Effector memory CD8-positive, alpha-beta T cell (primary cell): ENCODE measurements around the gene NRBF2.
"Not testable (repeated sequence)": the region's sequence is repeated elsewhere in the genome, so short reads cannot be mapped to it uniquely, and the experiment has no call there.

Source experiments
- ATAC-seq: fragments of 150-1000 bp; cut with Tn5 transposase; replicated peaks from 2 replicates; pipeline ENCODE4 v1.10.0; 2021; ENCODE audit warnings: mild to moderate bottlenecking, moderate library complexity
- DNase-seq, 3 experiments: peaks; one replicate each; pipeline ENCODE4 v3.0.0; 2021
- H3K27ac Mint-ChIP-seq, 2 donors: one replicate each; pipeline ENCODE4 v1.8.0; 2022; ENCODE audit warnings: mild to moderate bottlenecking in 2 of 2, mixed read lengths in 2 of 2, moderate library complexity in 2 of 2
- H3K27me3 Mint-ChIP-seq, 2 donors: one replicate each; pipeline ENCODE4 v1.8.0; 2022; ENCODE audit warnings: mixed read lengths in 2 of 2
- H3K36me3 Mint-ChIP-seq: one replicate; pipeline ENCODE4 v1.8.0; 2022; ENCODE audit warnings: mild to moderate bottlenecking, moderate library complexity, mixed read lengths; ENCODE audit not compliant: insufficient read depth
- H3K4me1 Mint-ChIP-seq, 2 donors: one replicate each; pipeline ENCODE4 v1.8.0; 2022; ENCODE audit warnings: low read depth in 2 of 2, mixed read lengths in 2 of 2
- H3K4me3 Mint-ChIP-seq, 2 donors: one replicate each; pipeline ENCODE4 v1.8.0; 2022; ENCODE audit warnings: mild to moderate bottlenecking in 2 of 2, mixed read lengths in 2 of 2, moderate library complexity in 2 of 2
- H3K9me3 Mint-ChIP-seq, 2 donors: one replicate each; pipeline ENCODE4 v1.8.0; 2022; ENCODE audit warnings: mixed read lengths in 2 of 2

Gene NRBF2

GRCh38 chr10:63129888-63130287, 3.2 kb upstream of the NRBF2 start:
- Mint-ChIP-seq H3K27ac (no peak overlapping the region), H3K4me3 (no peak overlapping the region), H3K9me3 (peaks cover 3 to 6% of the 10 kb centered on the region in 2 donors), H3K4me1 (peaks cover 5 to 8% of the 10 kb centered on the region in 2 donors), H3K27me3 (peaks cover 5 to 6% of the 10 kb centered on the region in 2 donors), H3K36me3 (peaks cover 12% of the 10 kb centered on the region)
- ATAC-seq (no peak), DNase-seq (no peak)

- Mint-ChIP-seq H3K9me3 (peaks cover 3 to 6% of the 10 kb centered on the region in 2 donors), H3K27me3 (peaks cover 0 to 5% of the 10 kb centered on the region in 2 donors), H3K27ac (peak overlapping the region; percentile 92 to 95), H3K36me3 (peaks cover 13% of the 10 kb centered on the region), H3K4me3 (peak overlapping the region; percentile 88 to 92), H3K4me1 (peaks cover 12 to 21% of the 10 kb centered on the region in 2 donors)
- DNase-seq = no peak
- ATAC-seq = no peak
Measured at GRCh38 chr10:63132651-63133055, 475 bp upstream of the NRBF2 start.

- Mint-ChIP-seq H3K36me3 (peaks cover 17% of the 10 kb centered on the region), H3K27me3 (no peaks in the 10 kb centered on the region), H3K9me3 (peaks cover 3 to 6% of the 10 kb centered on the region in 2 donors), H3K4me1 (peaks cover 17 to 28% of the 10 kb centered on the region in 2 donors), H3K27ac (peak overlapping the region; percentile 92 to 95), H3K4me3 (peak overlapping the region; percentile 88 to 92)
- ATAC-seq (no peak), DNase-seq (no peak)
Measured at GRCh38 chr10:63133821-63134557, 861 bp downstream of the NRBF2 start.

GRCh38 chr10:63137306-63137705, 4.2 kb downstream of the NRBF2 start:
- Mint-ChIP-seq H3K4me1 (peaks cover 29 to 48% of the 10 kb centered on the region in 2 donors), H3K9me3 (peaks cover 0 to 5% of the 10 kb centered on the region in 2 donors), H3K27me3 (no peaks in the 10 kb centered on the region), H3K27ac (no peak overlapping the region), H3K36me3 (peaks cover 24% of the 10 kb centered on the region), H3K4me3 (no peak overlapping the region)
- ATAC-seq = no peak
- DNase-seq = no peak

GRCh38 chr10:63140077-63140476, 6.9 kb downstream of the NRBF2 start:
- Mint-ChIP-seq H3K4me1 (peaks cover 30 to 49% of the 10 kb centered on the region in 2 donors), H3K27ac (peak overlapping the region; percentile 33 to 44)
- no peak for ATAC-seq

GRCh38 chr10:63142136-63142535, 9.0 kb downstream of the NRBF2 start:
- H3K9me3 Mint-ChIP-seq = no peaks in the 10 kb centered on the region
- no peak for DNase-seq
- no peaks in the 10 kb centered on the region for H3K27me3 Mint-ChIP-seq
- no peak overlapping the region for H3K4me3 Mint-ChIP-seq
- peaks cover 29 to 55% of the 10 kb centered on the region in 2 donors for H3K4me1 Mint-ChIP-seq
- peaks cover 24% of the 10 kb centered on the region for H3K36me3 Mint-ChIP-seq
- no peak overlapping the region for H3K27ac Mint-ChIP-seq
- no peak for ATAC-seq

More at GRCh38 chr10:63140077-63140476, 6.9 kb downstream of the NRBF2 start:
- Mint-ChIP-seq H3K9me3 (no peaks in the 10 kb centered on the region), H3K27me3 (no peaks in the 10 kb centered on the region), H3K4me3 (no peak overlapping the region), H3K36me3 (peaks cover 14% of the 10 kb centered on the region)
- DNase-seq = no peak

- Mint-ChIP-seq H3K4me3 (peak overlapping the region in 1 of 2 donors; percentile 12), H3K27ac (no peak overlapping the region), H3K36me3 (peaks cover 35% of the 10 kb centered on the region), H3K27me3 (no peaks in the 10 kb centered on the region), H3K4me1 (peaks cover 26 to 42% of the 10 kb centered on the region in 2 donors), H3K9me3 (no peaks in the 10 kb centered on the region)
- ATAC-seq = no peak
- DNase-seq = no peak
Measured at GRCh38 chr10:63143987-63144386, 10.9 kb downstream of the NRBF2 start.

- no peak overlapping the region for H3K27ac Mint-ChIP-seq
- no peaks in the 10 kb centered on the region for H3K27me3 Mint-ChIP-seq
- H3K4me1 Mint-ChIP-seq = peaks cover 19 to 36% of the 10 kb centered on the region in 2 donors
- DNase-seq (no peak), ATAC-seq (no peak)
- no peak overlapping the region for H3K4me3 Mint-ChIP-seq
- peaks cover 46% of the 10 kb centered on the region for H3K36me3 Mint-ChIP-seq
- H3K9me3 Mint-ChIP-seq = no peaks in the 10 kb centered on the region
Measured at GRCh38 chr10:63145782-63146181, 12.7 kb downstream of the NRBF2 start.

GRCh38 chr10:63146503-63146902, 13.4 kb downstream of the NRBF2 start:
- Mint-ChIP-seq H3K27ac (no peak overlapping the region), H3K36me3 (peaks cover 48% of the 10 kb centered on the region), H3K9me3 (no peaks in the 10 kb centered on the region), H3K4me1 (peaks cover 19 to 40% of the 10 kb centered on the region in 2 donors), H3K4me3 (no peak overlapping the region), H3K27me3 (no peaks in the 10 kb centered on the region)
- DNase-seq (no peak), ATAC-seq (no peak)

- H3K27me3 Mint-ChIP-seq = no peaks in the 10 kb centered on the region
- no peak overlapping the region for H3K4me3 Mint-ChIP-seq
- H3K27ac Mint-ChIP-seq = no peak overlapping the region
- peaks cover 68% of the 10 kb centered on the region for H3K36me3 Mint-ChIP-seq
- H3K9me3 Mint-ChIP-seq = no peaks in the 10 kb centered on the region
- peaks cover 9 to 18% of the 10 kb centered on the region in 2 donors for H3K4me1 Mint-ChIP-seq
- ATAC-seq (no peak), DNase-seq (no peak)
Measured at GRCh38 chr10:63150745-63151144, 17.6 kb downstream of the NRBF2 start.

- H3K27me3 Mint-ChIP-seq, H3K9me3 Mint-ChIP-seq, H3K27ac Mint-ChIP-seq, ATAC-seq, DNase-seq, H3K4me3 Mint-ChIP-seq: not testable (repeated sequence)
- peaks cover 47% of the 10 kb centered on the region for H3K36me3 Mint-ChIP-seq
- peaks cover 7 to 14% of the 10 kb centered on the region in 2 donors for H3K4me1 Mint-ChIP-seq
Measured at GRCh38 chr10:63153868-63154545, 20.9 kb downstream of the NRBF2 start.

- H3K27ac Mint-ChIP-seq = no peak overlapping the region
- H3K36me3 Mint-ChIP-seq = peaks cover 42% of the 10 kb centered on the region
- ATAC-seq (no peak), DNase-seq (no peak)
- peaks cover 6 to 10% of the 10 kb centered on the region in 2 donors for H3K4me1 Mint-ChIP-seq
- no peak overlapping the region for H3K4me3 Mint-ChIP-seq
- no peaks in the 10 kb centered on the region for H3K9me3 Mint-ChIP-seq
- no peaks in the 10 kb centered on the region for H3K27me3 Mint-ChIP-seq
Measured at GRCh38 chr10:63154546-63155387, 21.6 kb downstream of the NRBF2 start.

GRCh38 chr10:63155388-63156020, 22.4 kb downstream of the NRBF2 start:
- peaks cover 37% of the 10 kb centered on the region for H3K36me3 Mint-ChIP-seq
- peaks cover 6 to 10% of the 10 kb centered on the region in 2 donors for H3K4me1 Mint-ChIP-seq
- DNase-seq = no peak
- no peak for ATAC-seq
- H3K9me3 Mint-ChIP-seq = no peaks in the 10 kb centered on the region
- H3K4me3 Mint-ChIP-seq = no peak overlapping the region
- no peak overlapping the region for H3K27ac Mint-ChIP-seq
- H3K27me3 Mint-ChIP-seq = no peaks in the 10 kb centered on the region
